DOHH2 (cell line): ENCODE results near the gene EFCAB12.

Experiments
- H3F3A ChIP-seq: fragments of 200-600 bp; sonication (generic), shearing (Covaris generic); 2 replicates; pipeline ENCODE4 v1.6.0; 2016; ENCODE audit warnings: antibody characterized with exemption, mild to moderate bottlenecking; ENCODE audit not compliant: control insufficient read depth, insufficient read depth
- H3K27ac ChIP-seq: fragments of 200-600 bp; sonication (generic); 2 replicates; pipeline ENCODE4 v1.5.1; 2014; ENCODE audit warnings: low read depth, mild to moderate bottlenecking, low read length, moderate library complexity
- H3K27me3 ChIP-seq: fragments of 200-600 bp; sonication (generic); 2 replicates; pipeline ENCODE4 v1.6.1; 2014; ENCODE audit warnings: mild to moderate bottlenecking, low read length, mixed read lengths; ENCODE audit not compliant: control insufficient read depth
- H3K36me3 ChIP-seq: fragments of 200-600 bp; sonication (generic); 2 replicates; pipeline ENCODE4 v1.6.1; 2014; ENCODE audit warnings: mild to moderate bottlenecking, low read length, moderate library complexity, mixed read lengths; ENCODE audit not compliant: control insufficient read depth
- H3K4me1 ChIP-seq: fragments of 200-600 bp; sonication (generic); 2 replicates; pipeline ENCODE4 v1.6.1; 2014; ENCODE audit warnings: mild to moderate bottlenecking, low read length, mixed read lengths; ENCODE audit not compliant: control insufficient read depth
- H3K4me2 ChIP-seq: fragments of 200-600 bp; sonication (generic); 2 replicates; pipeline ENCODE4 v1.6.0; 2014; ENCODE audit warnings: mild to moderate bottlenecking, low read length, moderate library complexity
- H3K4me3 ChIP-seq: fragments of 200-600 bp; sonication (generic); 2 replicates; pipeline ENCODE4 v1.5.1; 2014; ENCODE audit warnings: mild to moderate bottlenecking, low read length, mixed read lengths
- H3K79me2 ChIP-seq: fragments of 200-600 bp; sonication (generic); 2 replicates; pipeline ENCODE4 v1.6.1; 2014; ENCODE audit warnings: mild to moderate bottlenecking, low read length, mixed read lengths; ENCODE audit not compliant: control insufficient read depth
- H3K9me2 ChIP-seq: fragments of 200-600 bp; sonication (generic); replicated peaks from 2 replicates; pipeline ENCODE4 v1.6.1; 2014; ENCODE audit warnings: mild to moderate bottlenecking, low read length, mixed read lengths; ENCODE audit not compliant: control insufficient read depth
- H3K9me3 ChIP-seq: fragments of 200-600 bp; sonication (generic); 2 replicates; pipeline ENCODE4 v1.6.1; 2014; ENCODE audit warnings: antibody characterized with exemption, low read length, mixed read lengths; ENCODE audit not compliant: control insufficient read depth, insufficient read depth
- H4K20me1 ChIP-seq: fragments of 200-600 bp; sonication (generic); 2 replicates; pipeline ENCODE4 v1.6.0; 2014; ENCODE audit warnings: low read depth, mild to moderate bottlenecking, antibody characterized with exemption, low read length, moderate library complexity; ENCODE audit not compliant: control insufficient read depth, insufficient read depth
- EZH2phosphoT487 ChIP-seq: fragments of 200-600 bp; sonication (generic); IDR thresholded peaks from 2 replicates; pipeline ENCODE4 v1.6.1; 2017; ENCODE audit warnings: borderline replicate concordance, mild to moderate bottlenecking, antibody characterized with exemption, low read length, moderate library complexity, mixed read lengths
- TF ChIP-seq, protein P1 (sequence below): fragments of 200-600 bp; sonication (generic); IDR thresholded peaks from one replicate; pipeline ENCODE4 v1.5.1; 2014; ENCODE audit warnings: antibody characterized with exemption, mild to moderate bottlenecking, low read depth, low read length; ENCODE audit not compliant: poor library complexity, severe bottlenecking

The EFCAB12 gene

DNA sequence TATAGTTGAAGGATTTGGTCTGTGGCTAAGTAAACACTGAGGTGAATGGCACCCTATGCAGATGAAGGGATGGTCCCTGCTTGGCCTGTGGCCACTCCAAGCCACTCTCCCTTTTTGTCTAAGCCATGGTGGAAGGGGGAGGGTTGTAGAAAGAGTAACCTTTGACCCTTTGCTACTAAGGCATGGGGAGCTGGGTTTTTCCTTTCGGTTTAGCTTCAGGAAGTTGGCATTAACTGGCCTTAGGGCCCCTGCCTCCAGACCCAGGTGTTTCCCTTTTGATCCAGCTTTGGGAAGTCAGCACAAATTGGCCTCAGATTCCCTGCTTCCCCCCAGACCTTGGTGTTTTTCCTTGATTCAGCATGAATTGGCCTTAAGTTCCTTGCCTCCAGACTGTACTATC is 49.5 kb downstream of the EFCAB12 start:
- Histone ChIP-seq H4K20me1 (no peaks in the 10 kb centered on the region), H3K4me2 (no peak overlapping the region), H3K9me2 (no peaks in the 10 kb centered on the region), H3K4me3 (no peak overlapping the region), H3K27me3 (no peaks in the 10 kb centered on the region), H3F3A (no peaks in the 10 kb centered on the region), H3K9me3 (peaks cover 15% of the 10 kb centered on the region; the same call in 1 of the 2 replicates), H3K27ac (no peak overlapping the region), H3K36me3 (no peaks in the 10 kb centered on the region), H3K4me1 (peaks cover 4% of the 10 kb centered on the region), H3K79me2 (no peaks in the 10 kb centered on the region)
- TF ChIP-seq, protein P1, sequence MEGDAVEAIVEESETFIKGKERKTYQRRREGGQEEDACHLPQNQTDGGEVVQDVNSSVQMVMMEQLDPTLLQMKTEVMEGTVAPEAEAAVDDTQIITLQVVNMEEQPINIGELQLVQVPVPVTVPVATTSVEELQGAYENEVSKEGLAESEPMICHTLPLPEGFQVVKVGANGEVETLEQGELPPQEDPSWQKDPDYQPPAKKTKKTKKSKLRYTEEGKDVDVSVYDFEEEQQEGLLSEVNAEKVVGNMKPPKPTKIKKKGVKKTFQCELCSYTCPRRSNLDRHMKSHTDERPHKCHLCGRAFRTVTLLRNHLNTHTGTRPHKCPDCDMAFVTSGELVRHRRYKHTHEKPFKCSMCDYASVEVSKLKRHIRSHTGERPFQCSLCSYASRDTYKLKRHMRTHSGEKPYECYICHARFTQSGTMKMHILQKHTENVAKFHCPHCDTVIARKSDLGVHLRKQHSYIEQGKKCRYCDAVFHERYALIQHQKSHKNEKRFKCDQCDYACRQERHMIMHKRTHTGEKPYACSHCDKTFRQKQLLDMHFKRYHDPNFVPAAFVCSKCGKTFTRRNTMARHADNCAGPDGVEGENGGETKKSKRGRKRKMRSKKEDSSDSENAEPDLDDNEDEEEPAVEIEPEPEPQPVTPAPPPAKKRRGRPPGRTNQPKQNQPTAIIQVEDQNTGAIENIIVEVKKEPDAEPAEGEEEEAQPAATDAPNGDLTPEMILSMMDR, result no peak
- no peak for TF ChIP-seq EZH2phosphoT487

DNA sequence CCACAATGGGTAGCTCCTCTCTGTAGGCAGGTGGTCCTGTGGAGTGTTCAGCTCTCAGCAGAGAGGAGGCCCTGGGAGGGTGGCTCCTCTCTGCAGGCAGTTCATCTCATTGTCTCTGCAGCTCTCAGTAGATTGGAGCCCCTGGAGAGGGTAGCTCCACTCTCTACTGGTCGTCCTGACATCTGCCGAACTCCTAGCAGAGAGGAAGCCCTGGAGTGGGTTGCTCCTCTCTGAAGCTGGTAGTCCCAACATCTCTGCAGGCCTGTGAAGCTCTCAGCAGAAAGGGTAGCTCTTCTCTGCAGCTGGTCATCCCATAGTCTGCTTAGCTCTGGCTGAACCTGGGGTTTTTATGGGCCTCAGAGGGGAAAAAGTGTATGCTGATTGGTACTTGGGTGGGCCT is 50.8 kb downstream of the EFCAB12 start:
- Histone ChIP-seq H3F3A (no peaks in the 10 kb centered on the region), H4K20me1 (no peaks in the 10 kb centered on the region)

DNA sequence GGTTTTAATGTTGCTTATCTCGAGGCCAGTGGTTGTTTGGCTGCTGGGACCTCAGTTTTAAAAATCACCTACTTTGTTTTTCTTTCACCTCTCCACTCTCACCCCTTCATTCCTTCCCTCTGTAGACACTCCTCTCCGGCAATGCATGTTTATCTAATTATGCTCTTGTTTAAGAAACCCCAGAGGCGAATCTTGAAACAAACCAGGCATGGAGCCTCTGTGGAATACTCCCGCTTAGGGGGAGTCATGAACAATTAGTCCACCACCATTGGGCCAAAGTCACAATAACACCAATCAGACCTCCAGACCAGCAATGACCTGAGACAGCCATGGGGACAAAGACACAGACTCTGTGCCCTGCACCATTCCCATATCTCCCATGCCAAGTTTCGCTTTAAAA is 53.3 kb downstream of the EFCAB12 start:
- Histone ChIP-seq H3K4me2 (no peak overlapping the region), H4K20me1 (no peaks in the 10 kb centered on the region), H3K9me2 (no peaks in the 10 kb centered on the region), H3K79me2 (no peaks in the 10 kb centered on the region), H3K4me1 (no peaks in the 10 kb centered on the region), H3K9me3 (peaks cover 14% of the 10 kb centered on the region; the same call in 1 of the 2 replicates), H3K27ac (no peak overlapping the region), H3F3A (no peaks in the 10 kb centered on the region), H3K4me3 (no peak overlapping the region), H3K27me3 (no peaks in the 10 kb centered on the region), H3K36me3 (no peaks in the 10 kb centered on the region)
- TF ChIP-seq, protein P1, result no peak
- no peak for TF ChIP-seq EZH2phosphoT487

More for the DNA sequence above, 50.8 kb downstream of the EFCAB12 start:
- Histone ChIP-seq H3K79me2 (no peaks in the 10 kb centered on the region), H3K4me1 (no peaks in the 10 kb centered on the region), H3K36me3 (no peaks in the 10 kb centered on the region), H3K4me3 (no peak overlapping the region), H3K4me2 (no peak overlapping the region), H3K27ac (no peak overlapping the region), H3K9me3 (peaks cover 15% of the 10 kb centered on the region; the same call in 1 of the 2 replicates), H3K27me3 (no peaks in the 10 kb centered on the region), H3K9me2 (no peaks in the 10 kb centered on the region)
- TF ChIP-seq EZH2phosphoT487, result no peak
- TF ChIP-seq, protein P1, result no peak
